Measurements from ENCODE around the gene ADAM33. TPM values are rescaled to one million over a fixed set of nuclear protein-coding genes. Genes with fewer than 3 reads are reported as not detected.

Gene ADAM33
- total and polyA plus RNA-seq, 2 of the 13 experiments (the other 11 are each of a cell fraction or from before 2014, with no cell fraction given) = not detected

DNA sequence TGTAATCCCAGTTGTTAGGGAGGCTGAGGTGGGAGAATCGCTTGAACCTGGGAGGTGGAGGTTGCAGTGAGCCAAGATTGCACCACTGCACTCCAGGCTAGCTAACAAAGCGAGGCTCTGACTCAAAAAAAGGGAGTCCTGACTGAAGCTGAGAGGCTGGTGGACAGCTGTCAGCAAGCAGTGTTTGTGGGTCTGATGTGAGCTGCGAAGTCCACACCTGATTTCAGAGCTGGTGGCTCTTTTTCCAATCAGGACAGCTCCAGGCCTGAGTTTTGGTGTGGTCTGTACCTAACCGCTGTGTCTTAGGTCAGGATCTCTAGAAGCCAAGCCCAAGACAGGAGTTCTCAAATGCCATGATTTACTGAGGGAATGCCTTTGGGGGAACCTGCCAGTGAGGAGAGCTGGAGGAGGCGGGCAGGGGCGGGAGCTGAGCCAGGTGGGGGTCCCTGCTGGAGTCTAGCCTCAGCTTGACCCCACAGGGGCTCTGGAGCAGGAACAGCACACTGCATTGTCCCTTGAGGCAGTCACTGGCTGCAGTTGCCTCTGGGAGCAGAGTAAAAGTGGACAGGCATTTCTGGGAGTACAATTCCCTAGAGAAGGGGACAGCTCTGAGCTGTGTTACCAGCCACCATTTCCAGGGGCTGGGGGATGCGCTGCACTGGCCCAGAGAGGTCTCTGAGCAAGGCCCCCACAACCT lies 23.6 kb downstream of the ADAM33 start (continued):
- TF ChIP-seq TAF1 (CRISPR knock-in tag; IDR thresholded peaks at IDR 0.05) = no peak
- TF ChIP-seq, protein P1, sequence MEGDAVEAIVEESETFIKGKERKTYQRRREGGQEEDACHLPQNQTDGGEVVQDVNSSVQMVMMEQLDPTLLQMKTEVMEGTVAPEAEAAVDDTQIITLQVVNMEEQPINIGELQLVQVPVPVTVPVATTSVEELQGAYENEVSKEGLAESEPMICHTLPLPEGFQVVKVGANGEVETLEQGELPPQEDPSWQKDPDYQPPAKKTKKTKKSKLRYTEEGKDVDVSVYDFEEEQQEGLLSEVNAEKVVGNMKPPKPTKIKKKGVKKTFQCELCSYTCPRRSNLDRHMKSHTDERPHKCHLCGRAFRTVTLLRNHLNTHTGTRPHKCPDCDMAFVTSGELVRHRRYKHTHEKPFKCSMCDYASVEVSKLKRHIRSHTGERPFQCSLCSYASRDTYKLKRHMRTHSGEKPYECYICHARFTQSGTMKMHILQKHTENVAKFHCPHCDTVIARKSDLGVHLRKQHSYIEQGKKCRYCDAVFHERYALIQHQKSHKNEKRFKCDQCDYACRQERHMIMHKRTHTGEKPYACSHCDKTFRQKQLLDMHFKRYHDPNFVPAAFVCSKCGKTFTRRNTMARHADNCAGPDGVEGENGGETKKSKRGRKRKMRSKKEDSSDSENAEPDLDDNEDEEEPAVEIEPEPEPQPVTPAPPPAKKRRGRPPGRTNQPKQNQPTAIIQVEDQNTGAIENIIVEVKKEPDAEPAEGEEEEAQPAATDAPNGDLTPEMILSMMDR (CRISPR knock-in tag; IDR thresholded peaks at IDR 0.05) = peak; percentile 24; the same call in 1 of the 2 replicates
- TF ChIP-seq HOXD1 (CRISPR knock-in tag; IDR thresholded peaks at IDR 0.05) = peak; percentile 36; the same call in 1 of the 2 replicates
- no peak for TF ChIP-seq ZNF878 (CRISPR knock-in tag; IDR thresholded peaks at IDR 0.05)
- TF ChIP-seq GFI1 (CRISPR knock-in tag; IDR thresholded peaks at IDR 0.05; ENCODE audit: borderline replicate concordance) = no peak
- no peak for TF ChIP-seq ATF7 (IDR thresholded peaks at IDR 0.05)
- peak; percentile 17; the same call in 1 of the 2 replicates for TF ChIP-seq ATF7 (CRISPR knock-in tag; IDR thresholded peaks at IDR 0.05)
- TF ChIP-seq HIVEP1 (CRISPR knock-in tag; IDR thresholded peaks at IDR 0.05) = peak; percentile 42; the same call in 1 of the 2 replicates
- no peak for TF ChIP-seq ZNF234 (CRISPR knock-in tag; conservative IDR thresholded peaks at IDR 0.05)
- TF ChIP-seq FOXP1 (IDR thresholded peaks at IDR 0.05) = no peak
- TF ChIP-seq FOXP1 (CRISPR knock-in tag; IDR thresholded peaks at IDR 0.05) = no peak
- TF ChIP-seq MLXIP (CRISPR knock-in tag; IDR thresholded peaks at IDR 0.05; ENCODE audit: borderline replicate concordance) = no peak
- TF ChIP-seq ZNF143 (CRISPR knock-in tag; IDR thresholded peaks at IDR 0.05) = no peak
- no peak for TF ChIP-seq ZNF33B (CRISPR knock-in tag; IDR thresholded peaks at IDR 0.05)
- 0 out of 2 replicates have a peak, but pooled peaks have one; percentile 49 for TF ChIP-seq SNAI1 (CRISPR knock-in tag; IDR thresholded peaks at IDR 0.05; ENCODE audit: borderline replicate concordance)
- TF ChIP-seq, protein P2, sequence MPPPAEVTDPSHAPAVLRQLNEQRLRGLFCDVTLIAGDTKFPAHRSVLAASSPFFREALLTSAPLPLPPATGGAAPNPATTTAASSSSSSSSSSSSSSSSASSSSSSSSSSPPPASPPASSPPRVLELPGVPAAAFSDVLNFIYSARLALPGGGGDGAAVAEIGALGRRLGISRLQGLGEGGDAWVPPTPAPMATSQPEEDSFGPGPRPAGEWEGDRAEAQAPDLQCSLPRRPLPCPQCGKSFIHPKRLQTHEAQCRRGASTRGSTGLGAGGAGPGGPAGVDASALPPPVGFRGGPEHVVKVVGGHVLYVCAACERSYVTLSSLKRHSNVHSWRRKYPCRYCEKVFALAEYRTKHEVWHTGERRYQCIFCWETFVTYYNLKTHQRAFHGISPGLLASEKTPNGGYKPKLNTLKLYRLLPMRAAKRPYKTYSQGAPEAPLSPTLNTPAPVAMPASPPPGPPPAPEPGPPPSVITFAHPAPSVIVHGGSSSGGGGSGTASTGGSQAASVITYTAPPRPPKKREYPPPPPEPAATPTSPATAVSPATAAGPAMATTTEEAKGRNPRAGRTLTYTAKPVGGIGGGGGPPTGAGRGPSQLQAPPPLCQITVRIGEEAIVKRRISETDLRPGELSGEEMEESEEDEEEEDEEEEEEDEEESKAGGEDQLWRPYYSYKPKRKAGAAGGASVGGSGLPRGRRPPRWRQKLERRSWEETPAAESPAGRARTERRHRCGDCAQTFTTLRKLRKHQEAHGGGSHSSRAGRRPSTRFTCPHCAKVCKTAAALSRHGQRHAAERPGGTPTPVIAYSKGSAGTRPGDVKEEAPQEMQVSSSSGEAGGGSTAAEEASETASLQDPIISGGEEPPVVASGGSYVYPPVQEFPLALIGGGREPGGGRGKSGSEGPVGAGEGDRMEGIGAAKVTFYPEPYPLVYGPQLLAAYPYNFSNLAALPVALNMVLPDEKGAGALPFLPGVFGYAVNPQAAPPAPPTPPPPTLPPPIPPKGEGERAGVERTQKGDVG (CRISPR knock-in tag; IDR thresholded peaks at IDR 0.05; ENCODE audit: borderline replicate concordance) = no peak
- TF ChIP-seq FLYWCH1 (CRISPR knock-in tag; IDR thresholded peaks at IDR 0.05) = 0 out of 2 replicates have a peak, but pooled peaks have one; percentile 24
- TF ChIP-seq HOMEZ (CRISPR knock-in tag; IDR thresholded peaks at IDR 0.05; ENCODE audit: low read depth) = no peak
- no peak for TF ChIP-seq HHEX (CRISPR knock-in tag; IDR thresholded peaks at IDR 0.05)
- no peak for TF ChIP-seq HMGA1 (CRISPR knock-in tag; conservative IDR thresholded peaks at IDR 0.05)
- TF ChIP-seq ZNF768 (CRISPR knock-in tag; IDR thresholded peaks at IDR 0.05) = 0 out of 2 replicates have a peak, but pooled peaks have one; percentile 16
- TF ChIP-seq TGIF2 (CRISPR knock-in tag; IDR thresholded peaks at IDR 0.05) = no peak
- TF ChIP-seq ATF1 (CRISPR knock-in tag; IDR thresholded peaks at IDR 0.05) = no peak
